Left kidney (tissue), 2 donors: ENCODE data around the gene CHM. TPM values are rescaled to one million over a fixed set of nuclear protein-coding genes. Genes with fewer than 3 reads are reported as not detected.
"Not testable (repeated sequence)": the region's sequence is repeated elsewhere in the genome, so short reads cannot be mapped to it uniquely, and the experiment has no call there.

Experiments
- DNase-seq: peaks from one replicate; pipeline ENCODE4 v3.0.0-alpha.2; 2013
- polyA plus RNA-seq: library from polyadenylated mRNA; unstranded; fragments of 120-200 nt; gene quantifications from one replicate; pipeline ENCODE4 v1.2.1, GENCODE V29; 2013; ENCODE audit not compliant: insufficient read length

Gene CHM
- polyA plus RNA-seq, 1 donor = 34.7 TPM

DNA sequence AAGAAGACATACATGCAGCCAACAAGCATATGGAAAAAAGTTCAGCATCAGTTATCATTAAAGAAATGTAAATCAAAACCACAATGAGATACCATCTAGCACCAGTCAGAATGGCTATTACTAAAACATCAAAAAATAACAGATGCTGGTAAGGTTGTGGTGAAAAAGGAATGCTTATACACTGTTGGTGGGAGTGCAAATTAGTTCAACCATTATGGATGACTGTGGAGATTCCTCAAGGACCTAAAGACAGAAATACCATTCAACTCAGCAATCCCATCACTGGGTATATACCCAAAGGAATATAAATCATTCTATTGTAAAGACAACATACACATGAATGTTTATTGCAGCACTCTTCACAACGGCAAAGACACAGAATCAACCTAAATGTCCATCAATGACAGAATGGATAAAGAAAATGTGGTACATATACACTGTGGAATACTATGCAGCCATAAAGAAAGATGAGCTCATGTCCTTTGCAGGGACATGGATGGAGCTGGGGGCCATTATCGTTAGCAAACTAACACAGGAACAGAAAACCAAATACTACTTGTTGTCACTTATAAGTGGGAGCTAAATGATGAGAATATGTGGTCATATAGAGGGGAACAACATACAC, 130.6 kb downstream of the CHM start:
- not testable (repeated sequence) for DNase-seq

GRCh38 chrX:85914431-85914830, 132.9 kb downstream of the CHM start:
- DNase-seq = no peak

DNA sequence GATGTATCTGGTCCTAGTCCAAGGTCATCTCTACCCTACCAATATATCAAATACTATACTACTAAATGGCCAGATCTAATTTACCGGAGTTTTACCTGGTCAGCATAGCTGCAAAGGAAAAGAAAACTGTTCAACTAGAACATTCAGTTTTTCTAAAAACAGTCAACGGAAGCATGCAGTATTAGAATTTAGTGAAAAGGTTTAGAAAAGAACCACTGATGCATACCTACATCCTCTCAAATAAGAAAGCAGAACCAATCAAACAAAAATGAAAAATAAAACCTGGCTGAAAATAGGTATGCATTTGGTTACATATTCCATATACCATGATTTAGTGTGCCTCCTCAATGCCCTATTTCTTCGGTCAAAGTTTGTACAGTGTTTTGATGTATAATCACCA, 140.0 kb downstream of the CHM start:
- no peak for DNase-seq

- no peak for DNase-seq
Measured at GRCh38 chrX:85906399-85906798, 141.0 kb downstream of the CHM start.

DNA sequence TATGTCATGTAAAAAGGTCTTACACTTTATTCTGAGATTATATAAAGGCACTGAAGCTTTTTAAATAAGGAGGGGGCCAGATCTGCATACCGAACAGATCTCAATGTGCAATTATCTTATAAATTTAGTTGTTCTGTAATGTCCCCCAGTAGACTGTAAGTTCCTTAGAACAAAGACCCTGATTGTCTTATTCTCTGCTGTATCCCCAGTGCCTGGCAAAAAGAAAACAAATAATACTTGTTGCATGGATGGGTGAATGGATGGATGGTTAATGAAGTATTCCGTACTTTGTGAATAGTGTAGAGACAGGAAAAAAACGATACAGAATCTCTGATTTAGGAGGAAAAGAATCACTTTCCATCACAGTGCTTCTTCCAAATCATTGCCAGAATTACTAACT, 141.5 kb downstream of the CHM start:
- no peak for DNase-seq

DNA sequence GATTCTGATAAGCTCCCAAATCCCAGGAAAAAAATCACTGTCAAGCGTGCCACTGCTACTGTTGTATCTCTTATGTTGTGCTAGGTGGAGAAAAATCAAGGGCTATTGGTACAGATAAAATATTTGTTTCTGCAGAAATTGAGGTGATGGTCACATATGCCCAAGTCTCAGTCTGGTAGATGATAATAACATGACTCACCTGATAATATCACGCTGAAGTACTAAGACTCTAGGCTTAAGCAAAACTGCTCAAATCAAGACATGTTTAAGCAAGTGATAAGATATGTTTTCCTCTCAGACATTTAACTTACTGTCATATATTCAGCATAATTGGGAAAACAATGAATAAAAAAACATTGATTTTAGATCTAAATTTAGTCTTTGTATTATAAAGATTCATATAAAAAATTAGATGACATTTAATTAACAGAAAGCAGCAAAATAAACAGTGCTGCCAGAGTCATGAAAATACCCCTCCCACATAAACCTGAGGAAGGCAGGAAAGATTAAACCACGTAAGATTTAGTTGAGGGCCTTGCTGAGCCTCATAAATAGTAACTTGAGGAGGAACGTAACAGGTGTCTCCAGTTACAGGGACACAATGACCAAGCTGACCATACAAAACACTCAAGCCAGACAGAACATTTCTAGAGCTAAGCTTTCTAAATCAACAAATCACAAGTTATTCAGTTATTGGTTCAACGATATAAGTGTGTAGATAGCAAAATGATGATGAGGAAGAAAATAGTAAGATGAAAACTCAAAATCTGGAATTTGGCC, 143.5 kb downstream of the CHM start:
- no peak for DNase-seq

DNA sequence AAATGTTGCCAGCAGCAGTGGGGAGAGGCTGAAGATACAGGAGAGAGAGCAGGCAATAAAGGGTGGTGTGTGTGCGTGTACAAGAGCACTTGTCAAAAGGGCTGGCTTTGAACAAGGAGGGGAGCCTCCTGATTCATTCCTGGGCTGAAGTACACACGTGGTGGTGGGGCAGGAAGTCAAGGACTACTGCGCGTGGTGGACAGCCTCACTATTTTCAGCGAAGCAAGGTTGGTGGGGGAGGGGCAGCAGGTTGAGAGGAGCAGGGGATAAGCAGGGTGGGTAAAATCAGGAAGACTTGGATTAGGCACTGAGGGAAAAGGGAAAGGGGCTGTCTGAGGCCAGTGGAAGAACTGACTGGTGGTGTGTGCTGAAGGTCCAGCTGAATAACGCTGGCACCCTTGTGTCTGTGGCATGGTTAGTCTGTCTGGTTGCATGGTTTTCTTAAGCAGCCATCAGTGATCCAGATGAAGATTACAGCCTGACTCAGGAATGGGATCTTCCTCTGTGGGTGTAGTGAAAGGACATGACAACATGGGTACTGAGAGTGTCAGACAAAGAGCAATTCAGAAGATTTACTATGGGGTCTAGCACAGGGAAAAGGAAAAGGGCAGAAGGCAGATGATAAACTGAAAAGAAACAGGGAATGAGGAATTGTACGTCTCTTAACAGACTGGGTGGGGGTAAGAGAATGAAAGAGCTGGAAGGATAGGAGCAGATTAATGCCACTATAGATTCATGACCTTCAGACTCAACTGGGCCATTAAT, 149.8 kb downstream of the CHM start:
- no peak for DNase-seq

DNA sequence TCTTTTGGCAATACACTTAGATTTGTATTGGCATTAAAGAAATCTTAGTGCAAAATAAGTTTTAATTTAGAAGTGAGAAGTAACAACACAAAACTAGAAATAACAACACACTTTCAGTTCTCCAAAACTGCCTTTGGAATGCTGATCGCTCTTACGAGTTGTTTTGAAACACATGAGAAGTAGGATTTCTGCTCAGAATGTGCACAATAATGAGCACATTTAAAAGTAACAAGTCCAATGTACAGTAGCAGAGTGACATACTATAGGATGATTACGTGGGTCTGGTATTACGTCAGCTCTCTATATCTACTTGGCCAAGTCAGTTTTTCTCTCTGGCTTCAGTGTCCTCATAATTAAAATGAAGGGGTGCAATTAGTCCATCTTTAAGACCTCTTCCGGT, 164.8 kb downstream of the CHM start:
- no peak for DNase-seq

- no peak for DNase-seq
Measured at GRCh38 chrX:85870585-85870984, 176.8 kb downstream of the CHM start.

DNA sequence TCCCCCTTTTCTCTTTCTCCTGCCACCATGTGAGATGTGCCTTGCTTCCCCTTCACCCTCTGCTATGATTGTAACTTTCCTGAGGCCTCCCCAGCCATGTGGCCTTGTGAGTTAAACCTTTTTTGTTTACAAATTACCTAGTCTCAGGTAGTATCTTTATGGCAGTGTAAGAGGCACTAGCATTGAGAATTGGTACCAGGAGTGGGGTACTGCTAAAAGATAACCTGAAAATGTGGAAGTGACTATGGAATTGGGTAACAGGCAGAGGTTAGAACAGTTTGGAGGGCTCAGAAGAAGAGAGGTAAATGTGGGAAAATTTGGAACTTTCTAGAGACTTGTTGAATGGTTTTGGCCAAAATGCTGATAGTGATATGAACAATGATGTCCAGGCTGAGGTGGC, 182.0 kb downstream of the CHM start:
- no peak for DNase-seq

DNA sequence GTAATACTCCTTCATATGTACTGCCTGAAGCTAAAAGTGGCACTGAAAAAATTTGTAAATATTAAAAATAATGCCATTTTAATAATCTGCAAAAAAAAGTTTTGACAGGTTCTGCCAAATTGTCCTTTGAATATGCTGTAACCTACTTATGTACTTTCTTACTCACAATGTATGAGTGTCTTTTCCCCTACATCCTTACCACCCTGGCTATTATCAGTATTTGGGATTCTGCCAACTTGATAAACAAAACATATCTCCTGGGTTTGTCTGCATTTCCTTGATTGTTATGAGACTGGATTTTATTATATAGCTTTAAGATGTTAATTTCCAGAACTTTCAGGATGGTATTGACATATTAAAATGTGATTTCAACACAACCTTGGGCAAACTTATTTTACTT, 187.9 kb downstream of the CHM start:
- no peak for DNase-seq

DNA sequence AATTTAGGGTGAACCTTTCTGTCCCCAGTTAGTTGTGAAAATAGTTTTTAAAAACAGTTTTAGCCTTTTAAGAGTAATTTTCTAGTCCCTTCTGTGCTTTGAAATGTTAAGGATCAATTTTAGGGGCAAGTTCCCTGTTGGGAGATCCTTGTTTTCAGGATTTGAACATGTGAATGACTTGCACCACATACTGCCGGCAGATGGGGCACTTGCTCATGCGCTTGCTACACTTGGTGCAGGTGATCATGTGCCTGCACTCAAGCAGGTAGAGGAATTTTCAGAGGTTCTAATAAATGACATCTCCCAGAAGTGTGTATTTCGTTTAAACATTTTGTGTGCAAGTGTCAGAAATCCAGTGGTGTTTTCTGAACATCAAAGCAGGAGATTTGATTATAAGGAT, 195.9 kb downstream of the CHM start:
- DNase-seq = no peak

- DNase-seq = no peak
Measured at GRCh38 chrX:85836868-85837267, 210.5 kb downstream of the CHM start.

DNA sequence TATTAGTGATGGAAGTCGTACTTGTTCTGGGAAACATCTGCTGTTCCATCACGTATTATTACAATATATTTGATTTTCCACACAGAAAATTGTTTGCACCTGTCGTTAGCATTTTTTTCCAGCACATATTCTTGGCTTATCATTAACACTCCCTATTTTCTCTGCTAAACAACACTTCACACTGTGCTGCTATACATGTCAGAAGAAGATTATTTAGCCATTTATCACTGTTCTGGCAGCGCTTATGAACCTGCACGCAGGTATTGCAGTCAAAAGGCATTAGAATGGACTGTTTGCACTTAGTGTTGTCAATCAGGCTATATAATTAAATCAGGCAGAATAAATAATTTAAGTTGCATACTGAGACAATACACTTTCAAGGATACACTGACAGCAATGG, 218.6 kb downstream of the CHM start:
- no peak for DNase-seq

- no peak for DNase-seq
Measured at GRCh38 chrX:85815203-85815751, 232.1 kb downstream of the CHM start.

Other genes with a start within 250 kb of the CHM start
- gene DACH2, start 100.9 kb upstream of the CHM start, polyA plus RNA-seq = 30.7 TPM